Measurements from ENCODE around the gene DAAM1.

DAAM1 gene

DNA sequence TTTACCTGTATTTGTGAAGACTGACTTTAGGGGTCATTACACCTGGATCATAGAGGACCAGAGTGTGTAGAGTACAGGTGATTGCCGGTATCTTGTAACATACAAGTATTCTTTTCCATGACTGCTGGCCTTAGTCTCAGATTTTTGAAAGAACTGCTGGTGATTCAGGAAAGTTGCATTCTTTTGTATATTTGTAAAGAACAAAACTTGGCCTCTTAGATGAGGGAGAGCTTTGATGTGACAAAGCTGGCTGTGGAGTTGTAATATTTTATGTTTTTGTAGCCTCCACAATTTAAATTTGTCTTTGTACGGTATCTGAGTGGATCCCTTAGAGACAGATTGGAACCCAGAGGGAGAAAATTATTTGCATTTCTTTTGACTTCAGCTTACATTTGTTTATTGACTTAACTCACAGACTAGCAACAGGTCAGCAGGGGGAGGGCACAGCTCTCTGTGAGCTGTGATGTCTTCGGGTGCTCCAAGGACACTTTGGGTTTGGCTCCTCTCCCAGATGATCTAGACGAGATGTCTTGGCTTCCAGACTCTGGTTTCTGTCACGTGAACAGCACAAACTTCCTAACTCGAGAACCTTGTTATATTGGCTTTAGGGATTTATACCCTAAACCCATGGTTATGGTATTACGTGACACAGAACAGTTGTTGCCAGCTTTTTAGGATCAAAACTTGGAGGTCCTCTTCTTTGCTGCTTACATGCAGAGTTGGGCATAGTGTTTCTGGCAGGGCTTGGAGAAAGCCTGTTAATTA, 65.9 kb downstream of the DAAM1 start:
- DNase-seq, result peak; percentile 85 to 86
- Histone ChIP-seq H3K4me1 (peaks cover 0 to 81% (median 36%) of the 10 kb centered on the region in 4 donors), H3K9me3 (no peaks in the 10 kb centered on the region), H3K27ac (peak overlapping the region; percentile 72 to 79), H3K36me3 (no peaks in the 10 kb centered on the region), H3K27me3 (no peaks in the 10 kb centered on the region), H3K4me3 (no peak overlapping the region)
- TF ChIP-seq, protein P1, sequence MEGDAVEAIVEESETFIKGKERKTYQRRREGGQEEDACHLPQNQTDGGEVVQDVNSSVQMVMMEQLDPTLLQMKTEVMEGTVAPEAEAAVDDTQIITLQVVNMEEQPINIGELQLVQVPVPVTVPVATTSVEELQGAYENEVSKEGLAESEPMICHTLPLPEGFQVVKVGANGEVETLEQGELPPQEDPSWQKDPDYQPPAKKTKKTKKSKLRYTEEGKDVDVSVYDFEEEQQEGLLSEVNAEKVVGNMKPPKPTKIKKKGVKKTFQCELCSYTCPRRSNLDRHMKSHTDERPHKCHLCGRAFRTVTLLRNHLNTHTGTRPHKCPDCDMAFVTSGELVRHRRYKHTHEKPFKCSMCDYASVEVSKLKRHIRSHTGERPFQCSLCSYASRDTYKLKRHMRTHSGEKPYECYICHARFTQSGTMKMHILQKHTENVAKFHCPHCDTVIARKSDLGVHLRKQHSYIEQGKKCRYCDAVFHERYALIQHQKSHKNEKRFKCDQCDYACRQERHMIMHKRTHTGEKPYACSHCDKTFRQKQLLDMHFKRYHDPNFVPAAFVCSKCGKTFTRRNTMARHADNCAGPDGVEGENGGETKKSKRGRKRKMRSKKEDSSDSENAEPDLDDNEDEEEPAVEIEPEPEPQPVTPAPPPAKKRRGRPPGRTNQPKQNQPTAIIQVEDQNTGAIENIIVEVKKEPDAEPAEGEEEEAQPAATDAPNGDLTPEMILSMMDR (IDR thresholded peaks at IDR 0.05), result no peak
- intact Hi-C loops (cut with DNase I; ENCODE audit: low total_unique reads), result no loop called here

DNA sequence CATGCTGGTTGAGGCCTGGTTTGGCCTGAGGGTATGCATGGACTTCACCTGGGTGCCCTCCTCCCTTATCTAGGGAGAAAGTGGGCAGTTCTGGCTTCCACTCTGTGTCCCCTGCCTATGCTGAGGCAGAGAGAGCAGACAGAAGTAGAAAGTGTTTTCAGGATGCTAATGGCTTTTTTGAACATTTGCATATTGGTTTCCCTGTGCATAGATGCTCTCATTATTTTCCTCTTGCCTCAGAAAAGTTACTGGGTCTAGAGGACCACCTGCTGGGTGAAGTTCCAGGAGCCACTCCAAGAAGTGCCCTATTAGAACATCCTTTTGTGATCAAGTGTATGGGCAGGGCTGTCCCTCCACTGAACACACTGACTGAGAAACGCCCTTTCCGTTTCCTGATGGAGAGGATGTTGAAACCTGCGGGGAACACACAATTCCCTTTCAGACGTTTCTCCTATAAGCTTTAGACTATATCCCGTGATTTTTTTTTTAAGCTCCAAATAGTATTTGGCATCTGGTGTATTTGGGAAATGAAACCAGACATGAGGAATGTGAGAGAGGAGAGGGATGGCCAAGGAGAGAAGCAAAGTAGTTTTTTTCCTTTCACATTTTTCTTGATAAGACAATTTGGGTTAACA, 66.6 kb downstream of the DAAM1 start:
- intact Hi-C loops (cut with DNase I; ENCODE audit: low total_unique reads), result no loop called here
- peaks cover 0 to 80% (median 37%) of the 10 kb centered on the region in 4 donors for H3K4me1 ChIP-seq

GRCh38 chr14:59256331-59256730, 67.9 kb downstream of the DAAM1 start:
- DNase-seq, result no peak
- Histone ChIP-seq H3K27me3 (no peaks in the 10 kb centered on the region), H3K4me1 (peaks cover 0 to 88% (median 37%) of the 10 kb centered on the region in 4 donors), H3K36me3 (no peaks in the 10 kb centered on the region), H3K27ac (peak overlapping the region; percentile 72 to 79), H3K9me3 (no peaks in the 10 kb centered on the region), H3K4me3 (no peak overlapping the region)
- intact Hi-C loops (cut with DNase I; ENCODE audit: low total_unique reads), result no loop called here
- TF ChIP-seq, protein P1 (IDR thresholded peaks at IDR 0.05), result no peak

More for the DNA sequence above, 66.6 kb downstream of the DAAM1 start:
- TF ChIP-seq, protein P1 (IDR thresholded peaks at IDR 0.05), result no peak
- DNase-seq, result peak; percentile 75 to 77
- no peaks in the 10 kb centered on the region for H3K27me3 ChIP-seq
- peak overlapping the region; percentile 72 to 79 for H3K27ac ChIP-seq
- no peak overlapping the region for H3K4me3 ChIP-seq
- H3K9me3 ChIP-seq, result no peaks in the 10 kb centered on the region
- no peaks in the 10 kb centered on the region for H3K36me3 ChIP-seq

DNA sequence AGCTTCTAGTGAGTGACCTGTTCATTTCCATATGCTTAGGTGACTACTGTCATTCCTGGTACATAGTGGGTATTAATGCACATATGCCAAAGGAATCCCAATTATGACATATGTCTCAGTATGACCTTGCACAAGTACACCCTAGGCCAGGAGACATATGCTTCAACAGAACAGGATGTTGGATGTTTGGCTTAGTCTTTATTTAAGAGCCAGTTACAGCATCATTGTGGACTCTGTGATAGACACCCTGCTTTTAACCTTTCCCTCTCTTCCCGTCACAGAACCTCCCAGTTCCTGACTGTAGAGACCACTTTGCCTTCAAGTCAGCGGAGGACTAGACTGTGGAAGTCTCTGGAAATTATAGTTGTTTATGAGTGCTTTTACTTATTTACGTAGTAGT, 72.9 kb downstream of the DAAM1 start:
- peaks cover 0 to 14% (median 7%) of the 10 kb centered on the region in 3 donors for H3K36me3 ChIP-seq
- H3K9me3 ChIP-seq, result no peaks in the 10 kb centered on the region
- TF ChIP-seq, protein P1 (IDR thresholded peaks at IDR 0.05), result no peak
- intact Hi-C loops (cut with DNase I; ENCODE audit: low total_unique reads), result no loop called here
- no peaks in the 10 kb centered on the region for H3K27me3 ChIP-seq
- H3K4me3 ChIP-seq, result no peak overlapping the region
- DNase-seq, result no peak
- no peak overlapping the region for H3K27ac ChIP-seq
- H3K4me1 ChIP-seq, result peaks cover 0 to 41% (median 6%) of the 10 kb centered on the region in 4 donors

DNA sequence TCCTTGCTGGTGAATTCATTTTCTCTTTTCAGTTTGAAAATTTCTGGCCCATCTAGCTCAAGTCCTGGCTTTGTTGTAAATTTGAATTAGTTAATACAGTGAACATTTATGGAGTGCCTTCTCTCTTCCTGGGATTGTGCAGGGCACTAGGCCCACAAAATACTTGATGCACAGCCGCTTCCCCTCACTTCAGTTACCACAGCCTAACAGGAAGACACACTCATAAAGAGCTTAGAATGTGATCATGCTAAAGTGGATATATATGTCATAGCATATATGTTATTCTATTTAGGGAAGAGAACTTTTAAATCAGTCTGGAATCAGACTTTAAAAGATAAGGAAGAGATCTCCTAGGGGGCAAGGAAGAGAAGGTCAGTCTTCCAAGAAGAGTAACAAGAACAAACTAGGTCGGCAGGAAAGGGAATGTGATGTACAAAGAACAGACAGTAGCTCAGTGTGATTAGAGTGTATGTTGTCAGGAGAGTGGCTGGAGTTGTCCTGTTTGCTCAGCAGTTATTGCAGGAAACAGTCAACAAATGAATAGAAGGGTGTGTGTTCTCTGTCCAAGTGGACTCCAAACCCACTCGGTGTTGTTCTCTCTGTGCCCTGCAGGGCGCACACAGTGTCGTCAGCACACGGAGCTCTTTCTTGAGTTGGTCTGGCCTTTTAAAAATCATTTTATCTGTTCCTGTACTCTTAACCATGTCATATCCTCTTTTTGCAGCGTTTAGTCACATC, 74.4 kb downstream of the DAAM1 start:
- Histone ChIP-seq H3K27me3 (no peaks in the 10 kb centered on the region), H3K36me3 (peaks cover 0 to 14% (median 7%) of the 10 kb centered on the region in 3 donors), H3K4me1 (peaks cover 0 to 25% (median 2%) of the 10 kb centered on the region in 4 donors), H3K9me3 (no peaks in the 10 kb centered on the region), H3K27ac (no peak overlapping the region), H3K4me3 (no peak overlapping the region)
- intact Hi-C loops (cut with DNase I; ENCODE audit: low total_unique reads), result no loop called here
- TF ChIP-seq, protein P1 (IDR thresholded peaks at IDR 0.05), result no peak
- DNase-seq, result no peak

All from tibial artery (tissue), 4 donors.